HK-2 (cell line): Measurements from ENCODE around the gene IL26.
"Not testable (repeated sequence)": the region's sequence is repeated elsewhere in the genome, so short reads cannot be mapped to it uniquely, and the experiment has no call there.

Source experiments
- DNase-seq: peaks from one replicate; pipeline ENCODE4 v3.0.0-alpha.2; 2018; ENCODE audit not compliant: unreplicated experiment

Gene IL26

GRCh38 chr12:68198507-68199086 is 27.0 kb downstream of the IL26 start:
- DNase-seq = no peak

GRCh38 chr12:68190301-68190700 is 35.3 kb downstream of the IL26 start:
- no peak for DNase-seq

GRCh38 chr12:68189821-68190242 is 35.8 kb downstream of the IL26 start:
- no peak for DNase-seq

- no peak for DNase-seq
Measured at GRCh38 chr12:68185598-68185997, 40.0 kb downstream of the IL26 start.

GRCh38 chr12:68180792-68181744 is 44.5 kb downstream of the IL26 start:
- DNase-seq = no peak

- no peak for DNase-seq
Measured at GRCh38 chr12:68178774-68179439, 46.7 kb downstream of the IL26 start.

GRCh38 chr12:68178184-68178583 is 47.4 kb downstream of the IL26 start:
- DNase-seq = no peak

- DNase-seq = no peak
Measured at GRCh38 chr12:68177562-68177961, 48.0 kb downstream of the IL26 start.

- no peak for DNase-seq
Measured at GRCh38 chr12:68176257-68176656, 49.4 kb downstream of the IL26 start.

GRCh38 chr12:68175557-68176061 is 50.0 kb downstream of the IL26 start:
- DNase-seq = no peak

- not testable (repeated sequence) for DNase-seq
Measured at GRCh38 chr12:68174761-68175160, 50.8 kb downstream of the IL26 start.

GRCh38 chr12:68173792-68174191 is 51.8 kb downstream of the IL26 start:
- DNase-seq = no peak

- DNase-seq = no peak
Measured at GRCh38 chr12:68170726-68171125, 54.9 kb downstream of the IL26 start.

GRCh38 chr12:68169213-68169889 is 56.3 kb downstream of the IL26 start:
- no peak for DNase-seq

GRCh38 chr12:68166317-68166831 is 59.2 kb downstream of the IL26 start:
- DNase-seq = no peak

GRCh38 chr12:68163560-68164081 is 62.0 kb downstream of the IL26 start:
- no peak for DNase-seq

- no peak for DNase-seq
Measured at GRCh38 chr12:68162374-68162773, 63.2 kb downstream of the IL26 start.

GRCh38 chr12:68159681-68160304 is 65.8 kb downstream of the IL26 start, which contains the start of gene IFNG:
IFNG (minus strand) TSS chr12:68159740; CDS start chr12:68159615, 125 bp downstream.
- DNase-seq = no peak

- no peak for DNase-seq
Measured at GRCh38 chr12:68158432-68158831, 67.2 kb downstream of the IL26 start.

GRCh38 chr12:68157380-68157779 is 68.2 kb downstream of the IL26 start:
- no peak for DNase-seq

GRCh38 chr12:68156636-68157035 is 69.0 kb downstream of the IL26 start:
- no peak for DNase-seq
